AG09309 (cell line): ENCODE measurements around the gene ARMC2.
"Not testable (repeated sequence)": the region's sequence is repeated elsewhere in the genome, so short reads cannot be mapped to it uniquely, and the experiment has no call there.

Source experiments
- DNase-seq: peaks from one replicate; pipeline ENCODE4 v3.0.0-alpha.2; 2010; ENCODE audit warnings: low read depth
- H3K4me3 ChIP-seq: 2 replicates; pipeline ENCODE4 v1.5.1; 2011; ENCODE audit warnings: mild to moderate bottlenecking, low read depth, low read length, moderate library complexity; ENCODE audit not compliant: control insufficient read depth
- CTCF ChIP-seq: IDR thresholded peaks from 2 replicates; pipeline ENCODE4 v1.5.1; 2011; ENCODE audit warnings: mild to moderate bottlenecking, low read depth, low read length, inconsistent platforms; ENCODE audit not compliant: insufficient read depth, control insufficient read depth; ENCODE audit errors: missing control alignments

The ARMC2 gene

DNA sequence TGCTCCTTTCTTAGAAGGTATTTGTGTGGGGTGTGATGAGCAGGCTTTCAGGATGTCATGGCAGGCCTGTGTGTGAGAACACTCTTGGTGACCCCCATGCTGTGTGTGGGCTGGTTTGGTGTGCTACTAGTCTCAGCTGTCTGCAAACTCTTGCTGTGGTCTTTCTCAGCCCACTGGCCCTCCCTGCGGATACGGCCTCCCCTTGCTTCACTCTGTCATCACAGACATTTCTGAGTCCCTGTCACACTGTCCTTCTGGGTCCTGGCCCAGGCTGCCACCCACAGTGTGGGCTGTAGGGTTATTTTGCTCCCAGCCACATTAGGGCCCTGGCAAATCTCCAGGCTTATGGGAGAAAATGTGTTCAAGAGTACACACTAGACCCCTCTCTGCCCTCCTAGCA, 39.0 kb upstream of the ARMC2 start:
- no peak overlapping the region for H3K4me3 ChIP-seq
- DNase-seq: no peak

GRCh38 chr6:108810057-108810643, 38.1 kb upstream of the ARMC2 start:
- TF ChIP-seq CTCF: no peak
- no peak overlapping the region for H3K4me3 ChIP-seq
- DNase-seq: no peak

More for the DNA sequence above, 39.0 kb upstream of the ARMC2 start:
- TF ChIP-seq CTCF: no peak

GRCh38 chr6:108811490-108811889, 36.7 kb upstream of the ARMC2 start:
- DNase-seq: no peak
- H3K4me3 ChIP-seq: no peak overlapping the region
- TF ChIP-seq CTCF: no peak

DNA sequence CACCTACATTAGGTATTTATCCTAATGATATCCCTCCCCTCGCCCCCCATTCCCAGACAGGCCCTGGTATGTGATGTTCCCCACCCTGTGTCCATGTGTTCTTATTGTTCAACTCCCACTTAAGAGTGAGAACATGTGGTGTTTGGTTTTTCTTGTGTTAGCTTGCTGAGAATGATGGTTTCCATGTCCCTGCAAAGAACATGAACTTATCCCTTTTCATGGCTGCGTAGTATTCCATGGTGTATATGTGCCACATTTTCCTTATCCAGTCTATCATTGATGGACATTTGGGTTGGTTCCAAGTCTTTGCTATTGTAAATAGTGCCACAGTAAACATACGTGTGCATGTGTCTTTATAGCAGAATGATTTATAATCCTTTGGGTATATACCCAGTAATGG, 35.0 kb upstream of the ARMC2 start:
- H3K4me3 ChIP-seq, DNase-seq: not testable (repeated sequence)

DNA sequence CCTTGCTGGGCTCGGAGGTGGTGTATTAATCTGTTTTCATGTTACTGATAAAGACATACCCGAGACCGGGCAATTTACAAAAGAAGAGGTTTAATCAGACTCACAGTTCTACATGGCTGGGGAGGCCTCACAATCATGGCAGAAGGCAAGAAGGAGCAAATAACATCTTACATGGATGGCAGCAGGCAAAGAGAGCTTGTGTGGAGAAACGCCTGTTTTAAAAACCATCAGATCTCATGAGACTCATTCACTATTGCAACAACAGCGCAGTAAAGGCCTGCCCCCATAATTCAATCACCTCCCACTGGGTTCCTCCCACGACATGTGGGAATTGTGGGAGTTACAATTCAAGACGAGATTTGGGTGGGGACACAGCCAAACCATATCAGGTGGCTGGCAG, 30.9 kb upstream of the ARMC2 start:
- not testable (repeated sequence) for H3K4me3 ChIP-seq, DNase-seq

- DNase-seq: no peak
- no peak overlapping the region for H3K4me3 ChIP-seq
- TF ChIP-seq CTCF: no peak
These were observed 28.2 kb upstream of the ARMC2 start for GRCh38 chr6:108820006-108820405.

GRCh38 chr6:108822401-108822800, 25.8 kb upstream of the ARMC2 start:
- no peak overlapping the region for H3K4me3 ChIP-seq
- no peak for DNase-seq
- TF ChIP-seq CTCF: no peak

DNA sequence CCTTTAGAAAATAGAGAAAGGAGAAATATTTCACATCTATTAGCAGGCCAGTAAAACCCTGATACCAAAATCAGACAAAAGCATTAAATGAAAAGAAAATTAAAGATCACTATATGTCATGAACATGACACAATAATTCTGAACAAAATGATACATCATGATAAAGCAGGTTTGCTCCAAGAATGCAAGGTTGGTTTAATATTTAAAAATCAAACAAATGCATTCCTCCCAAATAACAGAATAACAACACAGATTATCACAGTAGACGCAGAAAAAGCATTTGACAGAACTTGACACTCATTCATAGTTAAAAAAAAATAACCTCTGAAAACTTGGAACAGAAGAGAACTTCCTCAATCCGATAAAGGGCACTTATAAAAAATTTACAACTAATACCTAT, 22.9 kb upstream of the ARMC2 start:
- no peak for TF ChIP-seq CTCF
- no peak for DNase-seq
- no peak overlapping the region for H3K4me3 ChIP-seq
